Measurements from ENCODE around the gene HPN.
A peak's percentile ranks its signal among the peaks of the same experiment; 100 is the strongest.

The HPN gene

DNA sequence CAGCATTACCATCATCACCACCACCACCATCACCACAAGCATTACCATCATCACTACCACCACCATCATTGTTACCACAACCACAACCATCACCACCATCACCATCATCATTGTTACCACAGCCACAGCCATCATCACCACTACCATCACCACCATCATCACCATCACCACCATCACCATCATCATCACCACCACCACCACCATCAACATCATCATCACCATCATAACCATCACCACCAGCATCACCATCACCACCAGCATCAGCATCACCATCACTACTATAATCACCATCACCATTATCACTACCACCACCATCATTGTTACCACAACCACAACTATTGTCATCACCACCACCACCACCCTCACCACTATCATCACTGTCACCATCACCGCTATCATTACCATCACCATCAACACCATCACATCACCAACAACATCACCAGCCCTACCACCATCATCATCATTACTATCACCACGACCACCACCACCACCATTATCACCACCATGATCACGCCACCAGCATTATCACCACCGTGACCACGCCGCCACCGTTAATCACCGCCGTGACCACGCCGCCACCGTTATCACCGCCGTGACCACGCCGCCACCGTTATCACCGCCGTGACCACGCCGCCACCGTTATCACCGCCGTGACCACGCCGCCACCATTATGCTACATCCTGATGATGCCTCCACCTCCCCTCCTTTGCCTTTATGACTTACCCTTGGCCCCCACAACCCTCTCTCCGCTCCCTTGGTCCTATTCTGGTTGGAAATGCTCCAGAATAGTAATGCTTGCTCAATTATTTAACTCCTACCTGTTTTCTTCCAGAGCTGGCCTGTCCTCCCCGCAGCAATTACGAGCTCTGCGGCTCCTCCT lies 64.1 kb downstream of the HPN start:
- DNase-seq (no peak), ATAC-seq (no peak)

DNA sequence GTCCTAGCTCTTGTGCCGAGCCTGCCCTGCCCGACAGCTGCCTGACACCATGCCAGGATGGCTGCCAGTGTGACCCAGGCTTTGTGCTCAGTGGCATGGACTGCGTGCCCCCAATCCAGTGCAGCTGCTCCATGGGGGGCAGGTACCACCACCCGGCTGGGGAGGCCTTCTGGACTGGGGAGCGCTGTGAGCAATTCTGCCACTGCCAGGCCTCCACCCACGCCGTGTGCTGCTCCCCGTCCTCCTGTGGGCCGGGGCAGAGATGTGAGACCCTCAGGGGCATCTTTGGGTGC lies 64.7 kb downstream of the HPN start:
- ATAC-seq: no peak
- DNase-seq: no peak

DNA sequence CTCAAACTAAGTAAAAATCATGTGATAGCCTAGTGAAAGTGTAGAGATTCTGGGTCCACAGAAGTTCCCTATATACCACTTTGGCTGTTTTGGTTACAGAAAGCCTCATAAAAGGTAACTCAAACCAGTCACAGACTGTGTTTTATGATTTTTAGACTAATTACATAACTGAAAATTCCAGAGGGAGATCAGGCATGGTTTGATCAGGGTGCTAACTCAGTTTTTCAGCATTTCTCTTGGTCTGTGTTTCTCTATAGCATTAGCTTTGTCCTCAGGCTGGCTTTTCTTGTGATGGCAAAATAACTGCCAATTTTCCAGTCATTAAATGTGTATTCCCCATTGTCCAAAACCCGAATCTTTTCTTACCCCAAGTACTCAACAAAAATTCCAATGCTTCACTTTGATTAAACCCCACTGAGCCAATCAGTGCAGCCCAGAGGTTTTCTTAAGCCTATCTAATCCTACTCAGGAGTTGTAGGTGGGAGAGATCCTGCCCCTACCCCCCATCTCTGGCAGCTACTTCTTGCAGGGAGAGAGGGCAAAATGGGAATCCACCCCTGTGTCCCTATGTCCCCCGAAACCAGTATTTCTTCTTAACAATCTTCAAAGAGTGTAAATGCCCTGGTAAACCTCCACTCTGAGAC lies 65.5 kb downstream of the HPN start:
- no peak for DNase-seq
- no peak for ATAC-seq

DNA sequence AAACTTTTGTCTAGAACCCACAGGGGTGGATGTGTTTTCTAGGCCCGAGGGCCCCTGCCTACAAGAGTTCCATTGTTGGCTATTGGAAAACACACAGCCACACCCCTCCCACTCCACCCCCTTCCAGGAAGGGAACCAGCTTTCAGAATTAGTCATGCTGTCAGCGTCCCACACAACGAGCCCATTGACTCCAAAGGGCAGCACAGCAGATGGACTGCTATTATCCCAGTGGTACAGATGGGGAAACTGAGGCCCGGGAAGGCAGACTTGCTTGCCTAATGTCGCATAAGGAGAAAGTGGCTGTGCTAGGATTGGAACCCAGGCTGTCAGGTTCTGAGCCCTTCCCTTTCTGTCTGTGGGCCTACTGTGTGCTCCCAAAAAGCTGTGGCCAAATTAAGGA lies 66.0 kb downstream of the HPN start:
- ATAC-seq (no peak), DNase-seq (peak; percentile 20)

DNA sequence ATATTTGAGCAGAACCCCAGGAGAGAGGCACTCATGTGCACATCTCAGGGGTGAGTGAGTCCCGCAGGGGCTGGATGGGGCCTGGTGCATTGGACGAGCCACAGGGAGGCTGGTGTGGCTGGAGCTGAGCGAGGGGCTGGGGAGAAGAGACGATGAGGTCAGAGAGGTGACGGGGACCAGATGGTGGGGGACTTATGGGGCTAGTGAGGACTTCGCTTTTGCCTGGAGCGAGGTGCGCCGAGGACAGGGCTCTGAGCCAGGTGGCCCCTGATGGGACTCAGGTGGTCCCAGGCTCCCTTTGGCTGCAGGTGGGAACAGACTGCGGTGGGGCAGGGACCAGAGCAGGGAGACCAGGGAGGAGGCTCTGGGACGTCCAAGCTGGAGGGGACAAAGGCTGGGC lies 67.2 kb downstream of the HPN start:
- no peak for DNase-seq
- no peak for ATAC-seq

DNA sequence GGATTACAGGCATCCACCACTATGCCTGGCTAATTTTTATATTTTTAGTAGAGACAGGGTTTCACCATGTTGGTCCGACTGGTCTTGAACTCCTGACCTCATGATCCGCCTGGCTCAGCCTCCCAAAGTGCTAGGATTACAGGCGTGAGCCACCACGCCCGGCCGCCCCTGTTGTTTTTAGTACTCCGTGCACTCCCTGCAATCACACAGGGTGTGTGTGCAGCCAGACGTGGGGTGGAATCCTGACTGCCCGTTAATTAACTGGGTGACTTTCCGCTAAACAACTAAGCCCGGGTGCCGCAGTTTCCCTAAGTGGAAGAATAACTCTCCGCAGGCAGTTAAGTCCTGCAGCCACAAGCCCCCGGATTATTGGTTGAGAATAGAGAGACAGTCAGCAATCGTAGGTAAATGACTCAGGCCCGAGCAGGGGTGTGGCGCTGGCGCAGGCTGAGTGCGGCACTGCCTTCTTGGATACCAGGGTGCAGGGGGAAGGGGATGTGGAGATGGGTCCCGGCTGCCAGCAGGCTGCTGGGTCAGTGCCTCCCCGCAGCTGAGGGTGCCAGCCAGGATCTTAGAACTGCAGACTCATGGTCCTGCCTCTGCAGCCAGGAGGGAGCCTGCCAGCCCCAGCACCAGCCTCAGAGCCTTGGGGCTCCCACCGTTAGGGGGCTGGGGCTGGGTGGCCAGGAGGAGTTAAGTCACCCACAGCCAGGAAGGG lies 68.0 kb downstream of the HPN start:
- no peak for DNase-seq

DNA sequence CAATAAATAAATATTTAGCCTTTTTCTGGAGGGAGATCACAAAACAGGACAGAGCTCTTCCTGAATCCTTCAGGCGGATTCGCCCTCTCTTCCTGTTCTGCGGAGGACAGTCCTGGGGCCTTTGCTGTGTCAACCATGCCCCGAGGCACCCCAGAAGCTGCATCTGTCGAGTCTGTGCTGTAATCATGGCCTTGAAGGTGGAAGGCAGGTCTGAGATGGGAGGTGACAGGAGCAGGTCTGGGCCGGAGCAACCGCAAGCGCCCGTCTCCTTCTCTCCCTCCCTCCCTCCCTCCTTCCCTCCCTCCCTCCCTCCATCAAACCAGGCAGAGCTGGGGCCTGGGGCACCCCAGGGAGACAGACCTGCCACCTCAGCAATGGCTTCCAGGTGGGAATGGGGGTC lies 69.5 kb downstream of the HPN start:
- DNase-seq (no peak), ATAC-seq (no peak)

More for the DNA sequence above, 68.0 kb downstream of the HPN start:
- ATAC-seq: no peak

DNA sequence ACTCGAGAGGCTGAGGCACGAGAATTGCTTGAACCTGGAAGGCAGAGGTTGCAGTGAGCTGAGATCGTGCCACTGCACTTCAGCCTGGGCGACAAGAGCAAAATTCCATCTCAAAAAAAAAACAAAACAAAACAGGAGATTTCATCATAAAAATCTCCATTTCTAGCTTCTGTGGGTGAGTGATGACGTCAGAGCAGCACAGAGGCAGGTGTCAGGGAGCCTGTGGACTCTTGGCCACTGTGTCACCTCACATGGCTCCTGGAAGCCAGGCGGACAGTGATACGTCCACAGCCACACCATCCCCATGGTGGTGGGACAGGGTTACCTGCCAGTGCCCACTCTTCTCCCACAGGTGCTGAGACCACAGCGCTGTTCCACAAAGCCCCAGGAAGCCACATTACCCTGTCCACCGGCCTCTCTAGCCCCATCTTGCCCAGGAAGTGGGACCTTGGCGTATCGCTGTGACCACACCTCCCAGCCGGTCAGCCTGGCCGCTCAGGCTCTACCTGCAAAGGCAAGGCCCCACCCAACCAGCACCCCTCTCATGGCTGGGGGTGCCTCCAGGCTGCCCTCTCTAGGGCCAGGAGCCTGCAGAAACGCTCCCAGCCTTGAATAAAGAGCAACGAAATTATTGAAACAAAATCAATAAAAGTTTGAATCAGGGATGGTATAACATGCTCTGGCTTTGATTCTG lies 71.6 kb downstream of the HPN start:
- ATAC-seq (no peak), DNase-seq (no peak)

DNA sequence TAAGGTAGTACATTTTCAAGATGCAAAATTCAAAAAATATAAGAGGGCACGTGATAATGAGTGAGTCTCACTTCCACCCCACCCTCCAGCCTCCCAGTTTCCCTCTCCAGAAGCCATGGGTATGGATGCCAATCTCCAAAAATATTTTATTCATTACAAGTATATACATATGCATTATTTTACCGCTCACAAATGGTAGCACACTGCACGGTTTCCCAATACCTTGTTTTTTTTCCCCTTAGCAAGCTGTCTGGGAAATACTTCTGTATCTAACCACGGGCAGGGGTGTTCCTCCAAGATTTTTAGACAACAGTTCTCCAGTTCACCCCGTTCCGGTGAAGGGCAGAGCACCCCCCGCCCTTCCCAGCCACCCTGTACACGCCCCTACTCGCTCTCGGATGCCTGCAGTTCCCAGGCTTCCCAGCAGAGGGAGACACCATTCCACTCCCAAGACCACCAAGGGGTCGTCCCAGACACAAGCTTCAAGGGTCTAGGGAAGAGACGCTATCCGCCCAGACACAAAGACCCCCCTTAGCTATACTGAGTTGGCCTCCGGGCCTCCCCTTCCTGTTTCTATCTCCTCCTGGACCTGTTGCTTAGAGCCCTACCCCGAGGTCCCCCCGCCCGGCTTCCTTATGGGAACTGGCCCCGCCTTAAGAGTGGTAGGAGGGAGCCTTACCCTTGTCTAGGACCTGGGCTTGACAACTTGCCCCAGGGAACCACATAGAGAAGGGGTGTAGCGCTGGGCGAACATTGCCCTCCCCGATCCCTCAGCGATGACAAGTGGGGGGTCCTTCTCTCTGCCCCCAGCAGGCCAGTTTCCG lies 73.0 kb downstream of the HPN start:
- peak; percentile 70 for ATAC-seq
- peak; percentile 81 for DNase-seq

DNA sequence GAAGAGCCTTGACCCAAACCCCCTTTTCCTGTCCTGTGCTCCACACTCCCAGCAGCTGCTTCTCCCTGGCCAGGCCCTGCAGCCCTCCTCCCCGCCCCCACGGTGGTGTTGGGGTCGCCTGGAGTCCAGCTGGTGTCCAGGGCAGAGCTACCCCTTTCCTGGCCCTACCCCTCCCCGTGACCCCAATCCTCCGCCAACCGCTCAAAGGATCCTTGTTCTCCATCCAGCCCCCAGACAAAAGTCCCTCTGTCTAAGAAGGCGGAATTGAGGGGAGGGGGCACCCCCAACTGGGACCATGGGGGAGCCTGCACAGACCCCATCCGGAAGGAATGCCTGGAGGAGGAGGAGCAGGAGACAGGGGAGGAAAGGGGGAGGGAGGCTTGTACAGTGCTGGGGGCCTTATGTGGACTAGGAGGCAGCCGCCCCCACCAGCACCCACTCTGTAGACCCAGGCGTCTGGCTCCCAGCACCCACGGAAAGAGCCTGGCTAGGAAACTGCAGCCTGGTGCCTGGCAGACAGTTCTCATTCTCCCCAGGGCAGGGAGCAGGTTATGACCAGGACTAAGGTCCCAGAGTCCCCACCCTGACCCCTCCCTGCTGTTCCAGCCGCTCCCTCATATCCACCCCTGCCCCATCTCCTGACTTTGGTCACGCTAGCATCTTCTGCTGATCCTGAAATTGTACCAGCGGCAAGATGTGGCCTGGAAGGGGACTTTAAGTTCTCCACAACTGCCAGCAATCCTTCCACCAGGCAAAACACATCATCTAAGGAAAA lies 73.8 kb downstream of the HPN start, which contains the start of gene FXYD3:
TSS of gene FXYD3 (plus strand) at position 647 of the 775 bp plus-strand sequence. CDS start 3,554 bp downstream, outside the sequence.
- ATAC-seq (no peak), DNase-seq (no peak)

All from stimulated activated naive CD8-positive, alpha-beta T cell treated with anti-CD3 and anti-CD28 coated beads, Interleukin-15, Interleukin-2, amounts not matched to agents 100 U/mL and 50 U/mL, for 24 hours (primary cell).